ENCODE measurements around the gene CPB1.

CPB1 gene

GRCh38 chr3:148889828-148890227, 62.2 kb downstream of the CPB1 start:
- no peak for DNase-seq

GRCh38 chr3:148896062-148896461, 68.5 kb downstream of the CPB1 start:
- DNase-seq: no peak

GRCh38 chr3:148901987-148902791, 74.6 kb downstream of the CPB1 start:
- DNase-seq: peak; percentile 76

- DNase-seq: no peak
Observed at GRCh38 chr3:148903022-148903442, 75.4 kb downstream of the CPB1 start.

- DNase-seq: no peak
Observed at GRCh38 chr3:148903941-148904340, 76.3 kb downstream of the CPB1 start.

GRCh38 chr3:148906667-148907066, 79.1 kb downstream of the CPB1 start:
- no peak for DNase-seq
